Liver (tissue), 9 donors: ENCODE measurements around the gene VAPA. TPM values are rescaled to one million over a fixed set of nuclear protein-coding genes. Genes with fewer than 3 reads are reported as not detected.

Experiments
- DNase-seq: peaks from one replicate; pipeline ENCODE4 v3.0.0-alpha.2; 2017; ENCODE audit warnings: low spot score
- H3K27ac ChIP-seq, 2 donors: one replicate each; pipeline ENCODE4 v1.7.0; 2013; ENCODE audit warnings: inconsistent platforms in 2 of 2, low read length in 2 of 2, control low read depth in 1 of 2, low read depth in 1 of 2, mild to moderate bottlenecking in 1 of 2
- H3K27me3 ChIP-seq, 4 donors: one replicate each; pipeline versions ENCODE4 v1.6.1 to v1.7.0; 2013; ENCODE audit warnings: low read length in 3 of 4, inconsistent platforms in 1 of 4, mild to moderate bottlenecking in 1 of 4, moderate library complexity in 1 of 4; ENCODE audit not compliant: control insufficient read depth in 4 of 4, insufficient read depth in 4 of 4
- H3K36me3 ChIP-seq, 4 donors: one replicate each; pipeline versions ENCODE4 v1.6.1 to v1.7.0; 2013; ENCODE audit warnings: low read length in 3 of 4, mild to moderate bottlenecking in 3 of 4, low read depth in 1 of 4, moderate library complexity in 1 of 4; ENCODE audit not compliant: control insufficient read depth in 4 of 4, insufficient read depth in 3 of 4
- H3K4me1 ChIP-seq, 4 donors: one replicate each; pipeline versions ENCODE4 v1.6.1 to v1.7.0; 2013; ENCODE audit warnings: low read length in 3 of 4, mild to moderate bottlenecking in 3 of 4, moderate library complexity in 1 of 4; ENCODE audit not compliant: control insufficient read depth in 4 of 4, insufficient read depth in 4 of 4
- H3K4me3 ChIP-seq, 3 donors: one replicate each; pipeline versions ENCODE4 v1.6.1 to v1.7.0; 2013; ENCODE audit warnings: low read length in 3 of 3, control low read depth in 1 of 3, low read depth in 1 of 3, mild to moderate bottlenecking in 1 of 3
- H3K9ac ChIP-seq, 2 donors: one replicate each; pipeline ENCODE4 v1.7.0; 2013; ENCODE audit warnings: low read length in 2 of 2, mild to moderate bottlenecking in 2 of 2, moderate library complexity in 2 of 2, control low read depth in 1 of 2, low read depth in 1 of 2
- H3K9me3 ChIP-seq, 4 donors: one replicate each; pipeline versions ENCODE4 v1.6.1 to v1.7.0; 2013; ENCODE audit warnings: low read length in 3 of 4; ENCODE audit not compliant: control insufficient read depth in 4 of 4
- EGR1 ChIP-seq, 2 donors: IDR thresholded peaks; 2 replicates each; pipeline ENCODE4 v1.6.1; 2016 to 2018; ENCODE audit warnings: antibody characterized with exemption in 2 of 2, low read depth in 2 of 2
- FOXA1 ChIP-seq: IDR thresholded peaks from 2 replicates; pipeline ENCODE4 v1.6.1; 2016; ENCODE audit warnings: antibody characterized with exemption
- FOXA2 ChIP-seq: IDR thresholded peaks from 2 replicates; pipeline ENCODE4 v1.6.1; 2016; ENCODE audit warnings: antibody characterized with exemption
- GABPA ChIP-seq, 2 donors: IDR thresholded peaks in 1 of 2; conservative IDR thresholded peaks in 1 of 2; 2 replicates each; pipeline ENCODE4 v1.6.1; 2016; ENCODE audit warnings: antibody characterized with exemption in 2 of 2, mild to moderate bottlenecking in 1 of 2, moderate library complexity in 1 of 2
- HNF4A ChIP-seq, 2 donors: conservative IDR thresholded peaks; 2 replicates each; pipeline ENCODE4 v1.6.1; 2016; ENCODE audit warnings: antibody characterized with exemption in 2 of 2, mild to moderate bottlenecking in 2 of 2
- HNF4G ChIP-seq: IDR thresholded peaks from 2 replicates; pipeline ENCODE4 v1.6.1; 2016; ENCODE audit warnings: antibody characterized with exemption
- JUND ChIP-seq, 2 donors: IDR thresholded peaks; 2 replicates each; pipeline ENCODE4 v1.6.1; 2016; ENCODE audit warnings: antibody characterized with exemption in 2 of 2
- NR2F2 ChIP-seq: IDR thresholded peaks from 2 replicates; pipeline ENCODE4 v1.6.1; 2016; ENCODE audit warnings: antibody characterized with exemption
- RAD21 ChIP-seq, 2 donors: IDR thresholded peaks; 2 replicates each; pipeline ENCODE4 v1.6.1; 2016; ENCODE audit warnings: antibody characterized with exemption in 2 of 2, mild to moderate bottlenecking in 2 of 2
- RXRA ChIP-seq, 2 donors: IDR thresholded peaks; 2 replicates each; pipeline ENCODE4 v1.6.1; 2017 to 2018; ENCODE audit warnings: antibody characterized with exemption in 2 of 2, mild to moderate bottlenecking in 1 of 2
- SP1 ChIP-seq: IDR thresholded peaks from 2 replicates; pipeline ENCODE4 v1.6.1; 2018; ENCODE audit warnings: antibody characterized with exemption, mild to moderate bottlenecking
- TAF1 ChIP-seq: conservative IDR thresholded peaks from 2 replicates; pipeline ENCODE4 v1.6.1; 2016; ENCODE audit warnings: antibody characterized with exemption, mild to moderate bottlenecking
- YY1 ChIP-seq: IDR thresholded peaks from 2 replicates; pipeline ENCODE4 v1.6.1; 2016; ENCODE audit warnings: antibody characterized with exemption, mild to moderate bottlenecking
- WGBS: extraction: QIAGEN DNeasy Blood & Tissue Kit; methylation state at CpG from one replicate; pipeline ENCODE4 v1.1.7; 2013; 5-methylcytosine and 5-hydroxymethylcytosine counted together
- polyA plus RNA-seq, 2 donors: library from polyadenylated mRNA; stranded (reverse) in 1 of 2; unstranded in 1 of 2; fragments of 200-250 nt in 1 of 2; fragments of >200 nt in 1 of 2; fragmentation: Nextera tagmentation in 1 of 2; extraction: Ambion mirVana in 1 of 2; gene quantifications; one replicate each; pipeline versions ENCODE4 v1.2.1 to v1.2.3, GENCODE V29; 2013 to 2015
- total RNA-seq, 2 donors: library from RNA; depleted of rRNA; stranded (reverse); fragments of >200 nt; gene quantifications; one replicate each; pipeline ENCODE4 v1.2.3, GENCODE V29; 2014
- TF ChIP-seq, protein P1 (sequence below): IDR thresholded peaks from 2 replicates; pipeline ENCODE4 v1.6.1; 2016; ENCODE audit warnings: antibody characterized with exemption
- TF ChIP-seq, protein P2 (sequence below): IDR thresholded peaks from 2 replicates; pipeline ENCODE4 v1.6.1; 2016; ENCODE audit warnings: antibody characterized with exemption
- TF ChIP-seq, protein P3 (sequence below): IDR thresholded peaks from 2 replicates; pipeline ENCODE4 v1.6.1; 2016; ENCODE audit warnings: antibody characterized with exemption
- TF ChIP-seq, protein P4 (sequence below): fragments of 150-350 bp; IDR thresholded peaks from 2 replicates; pipeline ENCODE4 v1.5.1; 2017; ENCODE audit warnings: improper control_type of control experiment, low read depth, low read length; ENCODE audit not compliant: missing input control
- TF ChIP-seq, protein P5 (sequence below): IDR thresholded peaks from 2 replicates; pipeline ENCODE4 v1.6.1; 2016; ENCODE audit warnings: antibody characterized with exemption, mild to moderate bottlenecking
- donor health status: healthy.
- donor health status: healthy.
- donor health status: healthy.
- donor health status: healthy.
- donor health status: healthy.

The VAPA gene
- total and polyA plus RNA-seq, 4 donors = 80.7 to 114 (median 91.0) TPM

DNA sequence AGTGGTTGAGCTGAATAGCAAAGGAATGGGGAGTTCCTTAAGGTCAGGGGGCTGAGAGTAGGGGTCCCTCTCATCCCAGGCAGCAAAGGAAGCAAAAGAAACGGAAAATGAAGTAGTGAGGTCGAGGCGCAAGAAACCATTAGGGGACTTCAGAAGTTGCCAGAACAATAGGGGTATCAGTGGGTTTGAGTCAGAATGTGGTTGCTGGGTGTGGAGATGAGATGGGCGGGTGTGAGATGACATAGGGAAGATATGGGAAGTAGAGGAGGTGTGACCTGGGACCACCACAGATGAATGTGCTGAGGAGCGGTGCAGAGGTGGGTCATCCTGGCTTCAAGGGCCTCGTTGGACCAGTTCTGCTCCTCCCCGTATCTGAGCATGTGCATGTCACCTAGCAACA lies 13.1 kb upstream of the VAPA start:
- Histone ChIP-seq H3K4me1 (peaks cover 0 to 6% (median 0%) of the 10 kb centered on the region in 4 donors), H3K9me3 (no peaks in the 10 kb centered on the region), H3K9ac (no peak overlapping the region), H3K27ac (no peak overlapping the region), H3K4me3 (no peak overlapping the region), H3K27me3 (no peaks in the 10 kb centered on the region), H3K36me3 (no peaks in the 10 kb centered on the region)
- 96% methylated on average over 7 of the region's 7 CpGs for WGBS
- no peak for DNase-seq
- TF ChIP-seq HNF4A (conservative IDR thresholded peaks at IDR 0.05) = no peak
- TF ChIP-seq FOXA2 = no peak
- no peak for TF ChIP-seq SP1
- no peak for TF ChIP-seq EGR1 (IDR thresholded peaks at IDR 0.05; ENCODE audit: low read depth in 2 of 2)
- TF ChIP-seq, protein P1, sequence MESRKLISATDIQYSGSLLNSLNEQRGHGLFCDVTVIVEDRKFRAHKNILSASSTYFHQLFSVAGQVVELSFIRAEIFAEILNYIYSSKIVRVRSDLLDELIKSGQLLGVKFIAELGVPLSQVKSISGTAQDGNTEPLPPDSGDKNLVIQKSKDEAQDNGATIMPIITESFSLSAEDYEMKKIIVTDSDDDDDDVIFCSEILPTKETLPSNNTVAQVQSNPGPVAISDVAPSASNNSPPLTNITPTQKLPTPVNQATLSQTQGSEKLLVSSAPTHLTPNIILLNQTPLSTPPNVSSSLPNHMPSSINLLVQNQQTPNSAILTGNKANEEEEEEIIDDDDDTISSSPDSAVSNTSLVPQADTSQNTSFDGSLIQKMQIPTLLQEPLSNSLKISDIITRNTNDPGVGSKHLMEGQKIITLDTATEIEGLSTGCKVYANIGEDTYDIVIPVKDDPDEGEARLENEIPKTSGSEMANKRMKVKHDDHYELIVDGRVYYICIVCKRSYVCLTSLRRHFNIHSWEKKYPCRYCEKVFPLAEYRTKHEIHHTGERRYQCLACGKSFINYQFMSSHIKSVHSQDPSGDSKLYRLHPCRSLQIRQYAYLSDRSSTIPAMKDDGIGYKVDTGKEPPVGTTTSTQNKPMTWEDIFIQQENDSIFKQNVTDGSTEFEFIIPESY = no peak
- TF ChIP-seq FOXA1 = no peak
- TF ChIP-seq YY1 = no peak
- TF ChIP-seq JUND (IDR thresholded peaks at IDR 0.05) = no peak
- TF ChIP-seq RXRA (IDR thresholded peaks at IDR 0.05) = no peak
- TF ChIP-seq GABPA (IDR thresholded peaks at IDR 0.05 in 1 of 2, conservative IDR thresholded peaks at IDR 0.05 in 1 of 2) = no peak
- TF ChIP-seq NR2F2 = no peak
- TF ChIP-seq RAD21 (IDR thresholded peaks at IDR 0.05) = no peak
- TF ChIP-seq, protein P2, sequence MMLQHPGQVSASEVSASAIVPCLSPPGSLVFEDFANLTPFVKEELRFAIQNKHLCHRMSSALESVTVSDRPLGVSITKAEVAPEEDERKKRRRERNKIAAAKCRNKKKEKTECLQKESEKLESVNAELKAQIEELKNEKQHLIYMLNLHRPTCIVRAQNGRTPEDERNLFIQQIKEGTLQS = no peak
- TF ChIP-seq, protein P3, sequence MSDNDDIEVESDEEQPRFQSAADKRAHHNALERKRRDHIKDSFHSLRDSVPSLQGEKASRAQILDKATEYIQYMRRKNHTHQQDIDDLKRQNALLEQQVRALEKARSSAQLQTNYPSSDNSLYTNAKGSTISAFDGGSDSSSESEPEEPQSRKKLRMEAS = no peak
- no peak for TF ChIP-seq HNF4G
- TF ChIP-seq, protein P4, sequence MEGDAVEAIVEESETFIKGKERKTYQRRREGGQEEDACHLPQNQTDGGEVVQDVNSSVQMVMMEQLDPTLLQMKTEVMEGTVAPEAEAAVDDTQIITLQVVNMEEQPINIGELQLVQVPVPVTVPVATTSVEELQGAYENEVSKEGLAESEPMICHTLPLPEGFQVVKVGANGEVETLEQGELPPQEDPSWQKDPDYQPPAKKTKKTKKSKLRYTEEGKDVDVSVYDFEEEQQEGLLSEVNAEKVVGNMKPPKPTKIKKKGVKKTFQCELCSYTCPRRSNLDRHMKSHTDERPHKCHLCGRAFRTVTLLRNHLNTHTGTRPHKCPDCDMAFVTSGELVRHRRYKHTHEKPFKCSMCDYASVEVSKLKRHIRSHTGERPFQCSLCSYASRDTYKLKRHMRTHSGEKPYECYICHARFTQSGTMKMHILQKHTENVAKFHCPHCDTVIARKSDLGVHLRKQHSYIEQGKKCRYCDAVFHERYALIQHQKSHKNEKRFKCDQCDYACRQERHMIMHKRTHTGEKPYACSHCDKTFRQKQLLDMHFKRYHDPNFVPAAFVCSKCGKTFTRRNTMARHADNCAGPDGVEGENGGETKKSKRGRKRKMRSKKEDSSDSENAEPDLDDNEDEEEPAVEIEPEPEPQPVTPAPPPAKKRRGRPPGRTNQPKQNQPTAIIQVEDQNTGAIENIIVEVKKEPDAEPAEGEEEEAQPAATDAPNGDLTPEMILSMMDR = no peak

DNA sequence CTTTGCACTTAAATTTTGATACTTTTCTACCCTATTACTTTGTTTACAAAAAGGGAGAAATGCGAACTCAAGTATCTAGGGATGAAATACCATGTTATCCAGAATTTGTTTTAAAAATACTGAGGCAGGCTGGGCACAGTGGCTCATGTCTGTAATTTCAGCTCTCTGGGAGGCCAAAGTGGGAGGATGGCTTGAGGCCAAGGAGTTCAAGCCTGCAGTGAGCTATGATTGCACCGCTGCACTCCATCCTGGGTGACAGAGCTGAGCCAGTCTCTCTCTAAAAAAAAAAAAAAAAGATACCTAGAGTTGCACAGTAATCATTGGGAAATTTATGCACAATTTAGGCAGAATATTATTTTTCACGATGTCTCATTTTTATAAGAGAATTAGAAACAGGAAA lies 12.4 kb upstream of the VAPA start:
- Histone ChIP-seq H3K9ac (no peak overlapping the region), H3K4me3 (no peak overlapping the region), H3K36me3 (no peaks in the 10 kb centered on the region), H3K9me3 (no peaks in the 10 kb centered on the region), H3K4me1 (peaks cover 0 to 6% (median 0%) of the 10 kb centered on the region in 4 donors), H3K27ac (no peak overlapping the region), H3K27me3 (no peaks in the 10 kb centered on the region)
- WGBS = 82% methylated on average over 3 of the region's 3 CpGs
- no peak for DNase-seq
- TF ChIP-seq HNF4G (no peak), JUND (IDR thresholded peaks at IDR 0.05) (no peak), NR2F2 (no peak), EGR1 (IDR thresholded peaks at IDR 0.05; ENCODE audit: low read depth in 2 of 2) (no peak), FOXA1 (no peak), RAD21 (IDR thresholded peaks at IDR 0.05) (no peak), YY1 (no peak), GABPA (IDR thresholded peaks at IDR 0.05 in 1 of 2, conservative IDR thresholded peaks at IDR 0.05 in 1 of 2) (no peak), TAF1 (no peak), SP1 (no peak)
- TF ChIP-seq, protein P1 = no peak
- TF ChIP-seq, protein P5, sequence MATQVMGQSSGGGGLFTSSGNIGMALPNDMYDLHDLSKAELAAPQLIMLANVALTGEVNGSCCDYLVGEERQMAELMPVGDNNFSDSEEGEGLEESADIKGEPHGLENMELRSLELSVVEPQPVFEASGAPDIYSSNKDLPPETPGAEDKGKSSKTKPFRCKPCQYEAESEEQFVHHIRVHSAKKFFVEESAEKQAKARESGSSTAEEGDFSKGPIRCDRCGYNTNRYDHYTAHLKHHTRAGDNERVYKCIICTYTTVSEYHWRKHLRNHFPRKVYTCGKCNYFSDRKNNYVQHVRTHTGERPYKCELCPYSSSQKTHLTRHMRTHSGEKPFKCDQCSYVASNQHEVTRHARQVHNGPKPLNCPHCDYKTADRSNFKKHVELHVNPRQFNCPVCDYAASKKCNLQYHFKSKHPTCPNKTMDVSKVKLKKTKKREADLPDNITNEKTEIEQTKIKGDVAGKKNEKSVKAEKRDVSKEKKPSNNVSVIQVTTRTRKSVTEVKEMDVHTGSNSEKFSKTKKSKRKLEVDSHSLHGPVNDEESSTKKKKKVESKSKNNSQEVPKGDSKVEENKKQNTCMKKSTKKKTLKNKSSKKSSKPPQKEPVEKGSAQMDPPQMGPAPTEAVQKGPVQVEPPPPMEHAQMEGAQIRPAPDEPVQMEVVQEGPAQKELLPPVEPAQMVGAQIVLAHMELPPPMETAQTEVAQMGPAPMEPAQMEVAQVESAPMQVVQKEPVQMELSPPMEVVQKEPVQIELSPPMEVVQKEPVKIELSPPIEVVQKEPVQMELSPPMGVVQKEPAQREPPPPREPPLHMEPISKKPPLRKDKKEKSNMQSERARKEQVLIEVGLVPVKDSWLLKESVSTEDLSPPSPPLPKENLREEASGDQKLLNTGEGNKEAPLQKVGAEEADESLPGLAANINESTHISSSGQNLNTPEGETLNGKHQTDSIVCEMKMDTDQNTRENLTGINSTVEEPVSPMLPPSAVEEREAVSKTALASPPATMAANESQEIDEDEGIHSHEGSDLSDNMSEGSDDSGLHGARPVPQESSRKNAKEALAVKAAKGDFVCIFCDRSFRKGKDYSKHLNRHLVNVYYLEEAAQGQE = no peak
- TF ChIP-seq, protein P3 = no peak
- TF ChIP-seq, protein P2 = no peak
- TF ChIP-seq, protein P4 = no peak
